ENCODE data around the gene RERE.

The RERE gene

GRCh38 chr1:8551613-8552489 lies 265.6 kb downstream of the RERE start:
- no peaks in the 10 kb centered on the region for H3K9me3 ChIP-seq (ENCODE audit: control insufficient read depth in 5 of 5, low read length in 5 of 5)
- H3K36me3 ChIP-seq (ENCODE audit: control insufficient read depth in 5 of 5, insufficient read depth in 5 of 5, low read length in 5 of 5), result peaks cover 3 to 9% (median 7%) of the 10 kb centered on the region in 5 donors
- H3K4me1 ChIP-seq (ENCODE audit: control insufficient read depth in 5 of 5, insufficient read depth in 5 of 5, low read length in 5 of 5), result peaks cover 0 to 12% (median 5%) of the 10 kb centered on the region in 5 donors
- H3K9ac ChIP-seq (ENCODE audit: low read length in 5 of 5), result no peak overlapping the region
- H3K27me3 ChIP-seq (ENCODE audit: control insufficient read depth in 5 of 5, insufficient read depth in 4 of 5, low read length in 5 of 5), result no peaks in the 10 kb centered on the region
- no peak overlapping the region for H3K4me3 ChIP-seq (ENCODE audit: low read depth in 1 of 5, low read length in 5 of 5)
- no peak overlapping the region for H3K27ac ChIP-seq (ENCODE audit: low read depth, low read length)

DNA sequence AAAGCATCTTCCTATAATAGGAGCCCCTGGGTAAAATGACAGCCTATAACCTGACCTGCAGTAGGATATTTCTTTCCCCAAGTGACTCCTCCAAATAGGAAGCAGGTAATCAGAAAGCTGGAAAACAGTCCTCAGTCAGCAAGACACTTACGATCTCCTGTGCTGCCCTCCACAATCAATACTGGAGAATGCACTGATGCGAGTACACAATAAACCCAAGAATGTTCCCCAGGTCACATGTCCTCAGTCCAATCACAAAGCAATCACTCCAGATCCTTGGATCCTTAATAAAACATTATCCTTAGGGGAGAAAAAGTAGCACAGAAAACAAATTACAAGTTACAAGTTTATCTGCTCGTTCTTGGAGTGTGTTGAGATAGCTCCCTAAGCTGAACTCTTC lies 266.4 kb downstream of the RERE start:
- no peak overlapping the region for H3K9ac ChIP-seq (ENCODE audit: low read length in 5 of 5)
- H3K36me3 ChIP-seq (ENCODE audit: control insufficient read depth in 5 of 5, insufficient read depth in 5 of 5, low read length in 5 of 5), result peaks cover under 1 to 7% (median 4%) of the 10 kb centered on the region in 5 donors
- no peaks in the 10 kb centered on the region for H3K9me3 ChIP-seq (ENCODE audit: control insufficient read depth in 5 of 5, low read length in 5 of 5)
- H3K4me1 ChIP-seq (ENCODE audit: control insufficient read depth in 5 of 5, insufficient read depth in 5 of 5, low read length in 5 of 5), result peaks cover 0 to 12% (median 5%) of the 10 kb centered on the region in 5 donors
- H3K4me3 ChIP-seq (ENCODE audit: low read depth in 1 of 5, low read length in 5 of 5), result no peak overlapping the region
- no peak overlapping the region for H3K27ac ChIP-seq (ENCODE audit: low read depth, low read length)
- no peaks in the 10 kb centered on the region for H3K27me3 ChIP-seq (ENCODE audit: control insufficient read depth in 5 of 5, insufficient read depth in 4 of 5, low read length in 5 of 5)

- Histone ChIP-seq H3K27me3 (ENCODE audit: control insufficient read depth in 5 of 5, insufficient read depth in 4 of 5, low read length in 5 of 5) (no peaks in the 10 kb centered on the region), H3K9ac (ENCODE audit: low read length in 5 of 5) (no peak overlapping the region), H3K27ac (ENCODE audit: low read depth, low read length) (no peak overlapping the region), H3K36me3 (ENCODE audit: control insufficient read depth in 5 of 5, insufficient read depth in 5 of 5, low read length in 5 of 5) (peaks cover 1 to 6% (median 4%) of the 10 kb centered on the region in 5 donors), H3K4me1 (ENCODE audit: control insufficient read depth in 5 of 5, insufficient read depth in 5 of 5, low read length in 5 of 5) (peaks cover 0 to 8% (median 0%) of the 10 kb centered on the region in 5 donors), H3K4me3 (ENCODE audit: low read depth in 1 of 5, low read length in 5 of 5) (no peak overlapping the region), H3K9me3 (ENCODE audit: control insufficient read depth in 5 of 5, low read length in 5 of 5) (no peaks in the 10 kb centered on the region)
These were observed 269.6 kb downstream of the RERE start for GRCh38 chr1:8547791-8548190.

DNA sequence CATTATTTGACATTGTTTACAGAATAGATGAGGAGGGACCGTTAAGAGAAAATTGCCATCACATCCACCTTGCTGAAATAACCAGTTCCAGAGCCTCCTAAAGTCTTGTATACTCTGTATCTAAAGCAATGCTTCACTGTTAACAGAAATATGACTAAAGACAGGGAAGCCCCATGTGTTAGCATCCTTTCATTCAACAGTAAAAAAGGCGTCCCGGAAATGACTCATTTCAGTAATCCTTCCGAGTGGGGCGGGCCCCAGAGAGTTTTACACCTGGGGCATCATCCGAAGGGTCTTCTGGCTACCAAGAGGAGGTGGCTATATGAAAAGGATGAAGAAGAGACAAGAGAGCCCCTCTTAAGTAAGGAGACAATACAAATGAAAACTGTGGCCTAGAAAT lies 272.4 kb downstream of the RERE start:
- no peak overlapping the region for H3K27ac ChIP-seq (ENCODE audit: low read depth, low read length)
- H3K4me1 ChIP-seq (ENCODE audit: control insufficient read depth in 5 of 5, insufficient read depth in 5 of 5, low read length in 5 of 5), result no peaks in the 10 kb centered on the region
- no peak overlapping the region for H3K9ac ChIP-seq (ENCODE audit: low read length in 5 of 5)
- H3K9me3 ChIP-seq (ENCODE audit: control insufficient read depth in 5 of 5, low read length in 5 of 5), result no peaks in the 10 kb centered on the region
- peaks cover 2 to 6% (median 5%) of the 10 kb centered on the region in 5 donors for H3K36me3 ChIP-seq (ENCODE audit: control insufficient read depth in 5 of 5, insufficient read depth in 5 of 5, low read length in 5 of 5)
- H3K4me3 ChIP-seq (ENCODE audit: low read depth in 1 of 5, low read length in 5 of 5), result no peak overlapping the region
- H3K27me3 ChIP-seq (ENCODE audit: control insufficient read depth in 5 of 5, insufficient read depth in 4 of 5, low read length in 5 of 5), result no peaks in the 10 kb centered on the region

- Histone ChIP-seq H3K4me3 (ENCODE audit: low read depth in 1 of 5, low read length in 5 of 5) (no peak overlapping the region), H3K27me3 (ENCODE audit: control insufficient read depth in 5 of 5, insufficient read depth in 4 of 5, low read length in 5 of 5) (no peaks in the 10 kb centered on the region), H3K9ac (ENCODE audit: low read length in 5 of 5) (no peak overlapping the region), H3K9me3 (ENCODE audit: control insufficient read depth in 5 of 5, low read length in 5 of 5) (no peaks in the 10 kb centered on the region), H3K27ac (ENCODE audit: low read depth, low read length) (no peak overlapping the region), H3K36me3 (ENCODE audit: control insufficient read depth in 5 of 5, insufficient read depth in 5 of 5, low read length in 5 of 5) (peaks cover 2 to 6% (median 5%) of the 10 kb centered on the region in 5 donors), H3K4me1 (ENCODE audit: control insufficient read depth in 5 of 5, insufficient read depth in 5 of 5, low read length in 5 of 5) (no peaks in the 10 kb centered on the region)
These were observed 272.8 kb downstream of the RERE start for GRCh38 chr1:8544644-8545043.

DNA sequence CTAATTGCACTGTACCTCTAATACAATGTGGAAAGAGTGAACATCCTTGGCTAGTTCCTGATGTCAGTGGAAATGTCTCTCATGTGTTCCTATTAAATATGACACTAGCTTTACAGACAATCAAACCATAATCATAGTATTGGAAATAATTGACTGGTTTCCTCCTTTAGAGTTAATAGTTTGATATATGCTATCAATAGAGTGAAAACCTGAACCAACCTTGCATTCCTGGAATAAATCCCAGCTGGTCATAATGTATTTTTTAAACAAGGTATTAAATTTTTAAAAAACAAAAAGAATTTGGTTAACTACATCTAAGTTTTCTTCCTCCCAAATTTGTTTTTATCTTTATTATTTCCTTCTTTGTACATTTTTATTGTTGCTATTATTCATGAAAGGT lies 273.5 kb downstream of the RERE start:
- Histone ChIP-seq H3K4me3 (ENCODE audit: low read depth in 1 of 5, low read length in 5 of 5) (no peak overlapping the region), H3K9me3 (ENCODE audit: control insufficient read depth in 5 of 5, low read length in 5 of 5) (no peaks in the 10 kb centered on the region), H3K27ac (ENCODE audit: low read depth, low read length) (no peak overlapping the region), H3K36me3 (ENCODE audit: control insufficient read depth in 5 of 5, insufficient read depth in 5 of 5, low read length in 5 of 5) (peaks cover 2 to 6% (median 5%) of the 10 kb centered on the region in 5 donors), H3K4me1 (ENCODE audit: control insufficient read depth in 5 of 5, insufficient read depth in 5 of 5, low read length in 5 of 5) (no peaks in the 10 kb centered on the region), H3K27me3 (ENCODE audit: control insufficient read depth in 5 of 5, insufficient read depth in 4 of 5, low read length in 5 of 5) (no peaks in the 10 kb centered on the region), H3K9ac (ENCODE audit: low read length in 5 of 5) (no peak overlapping the region)

DNA sequence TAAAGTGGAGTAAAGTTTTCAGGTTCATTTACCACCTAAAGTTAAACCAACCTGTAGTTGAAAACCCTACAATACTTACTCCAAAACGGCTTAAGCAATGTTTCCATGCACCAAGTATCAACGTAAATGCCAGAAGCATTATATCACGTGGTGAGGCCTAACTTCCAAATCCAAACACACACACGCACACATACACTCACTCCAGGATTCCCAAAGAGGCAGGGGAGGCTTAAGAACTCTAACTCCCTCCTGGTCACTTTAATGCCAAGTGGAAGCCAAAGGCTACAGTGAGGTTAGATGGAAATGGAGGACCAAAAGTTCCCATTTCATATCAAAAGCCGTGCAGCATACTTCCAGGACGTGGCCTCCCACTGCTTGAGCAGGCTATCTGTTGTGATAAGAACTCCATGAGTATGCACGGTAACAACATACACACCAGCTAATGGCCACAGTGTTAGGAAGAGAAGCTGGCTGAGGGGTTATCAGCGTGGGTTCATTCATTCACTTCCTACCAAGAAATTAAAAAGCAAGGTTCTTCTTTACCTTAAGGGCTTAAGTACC lies 275.4 kb downstream of the RERE start:
- Histone ChIP-seq H3K9me3 (ENCODE audit: control insufficient read depth in 5 of 5, low read length in 5 of 5) (no peaks in the 10 kb centered on the region), H3K9ac (ENCODE audit: low read length in 5 of 5) (no peak overlapping the region), H3K36me3 (ENCODE audit: control insufficient read depth in 5 of 5, insufficient read depth in 5 of 5, low read length in 5 of 5) (peaks cover 2 to 10% (median 6%) of the 10 kb centered on the region in 5 donors), H3K4me1 (ENCODE audit: control insufficient read depth in 5 of 5, insufficient read depth in 5 of 5, low read length in 5 of 5) (no peaks in the 10 kb centered on the region), H3K27me3 (ENCODE audit: control insufficient read depth in 5 of 5, insufficient read depth in 4 of 5, low read length in 5 of 5) (no peaks in the 10 kb centered on the region), H3K4me3 (ENCODE audit: low read depth in 1 of 5, low read length in 5 of 5) (no peak overlapping the region), H3K27ac (ENCODE audit: low read depth, low read length) (no peak overlapping the region)

- H3K9me3 ChIP-seq (ENCODE audit: control insufficient read depth in 5 of 5, low read length in 5 of 5), result no peaks in the 10 kb centered on the region
- peaks cover 2 to 10% (median 6%) of the 10 kb centered on the region in 5 donors for H3K36me3 ChIP-seq (ENCODE audit: control insufficient read depth in 5 of 5, insufficient read depth in 5 of 5, low read length in 5 of 5)
- H3K27ac ChIP-seq (ENCODE audit: low read depth, low read length), result peak overlapping the region; percentile 6
- H3K27me3 ChIP-seq (ENCODE audit: control insufficient read depth in 5 of 5, insufficient read depth in 4 of 5, low read length in 5 of 5), result no peaks in the 10 kb centered on the region
- no peak overlapping the region for H3K4me3 ChIP-seq (ENCODE audit: low read depth in 1 of 5, low read length in 5 of 5)
- H3K9ac ChIP-seq (ENCODE audit: low read length in 5 of 5), result no peak overlapping the region
- no peaks in the 10 kb centered on the region for H3K4me1 ChIP-seq (ENCODE audit: control insufficient read depth in 5 of 5, insufficient read depth in 5 of 5, low read length in 5 of 5)
These were observed 276.5 kb downstream of the RERE start for GRCh38 chr1:8540971-8541370.

DNA sequence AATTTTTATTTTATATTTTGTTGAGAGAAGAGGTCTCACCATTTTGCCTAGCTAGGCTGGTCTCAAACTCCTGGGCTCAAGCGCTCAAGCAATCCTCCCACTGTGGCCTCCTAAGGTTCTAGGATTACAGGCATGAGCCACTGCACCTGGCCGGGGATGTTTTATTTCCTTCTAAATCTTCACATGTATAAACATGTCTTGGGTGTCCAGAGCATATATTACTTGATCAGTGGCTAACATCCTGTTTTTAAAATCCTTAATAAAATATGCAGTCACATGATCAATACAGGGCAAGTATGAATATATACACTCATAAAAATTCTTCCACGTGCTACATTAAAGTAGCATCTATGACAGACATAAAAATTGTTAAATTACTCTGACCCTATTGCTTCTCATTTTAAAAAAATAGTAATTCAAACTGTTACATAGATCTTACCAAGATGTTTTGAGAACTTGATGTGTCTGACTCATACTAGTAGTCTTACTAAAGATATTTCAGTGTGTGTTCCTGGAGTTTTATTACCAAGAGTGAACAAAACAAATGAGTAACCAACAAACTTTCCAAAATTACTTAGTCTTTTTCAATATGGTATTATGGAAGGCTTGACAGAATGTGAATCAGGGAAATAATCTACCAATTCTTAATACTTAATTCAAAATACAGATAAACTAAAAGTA lies 277.0 kb downstream of the RERE start:
- Histone ChIP-seq H3K4me3 (ENCODE audit: low read depth in 1 of 5, low read length in 5 of 5) (no peak overlapping the region), H3K4me1 (ENCODE audit: control insufficient read depth in 5 of 5, insufficient read depth in 5 of 5, low read length in 5 of 5) (peaks cover 0 to 1% (median 0%) of the 10 kb centered on the region in 5 donors), H3K9ac (ENCODE audit: low read length in 5 of 5) (no peak overlapping the region), H3K27ac (ENCODE audit: low read depth, low read length) (no peak overlapping the region), H3K36me3 (ENCODE audit: control insufficient read depth in 5 of 5, insufficient read depth in 5 of 5, low read length in 5 of 5) (peaks cover 2 to 10% (median 6%) of the 10 kb centered on the region in 5 donors), H3K27me3 (ENCODE audit: control insufficient read depth in 5 of 5, insufficient read depth in 4 of 5, low read length in 5 of 5) (no peaks in the 10 kb centered on the region), H3K9me3 (ENCODE audit: control insufficient read depth in 5 of 5, low read length in 5 of 5) (no peaks in the 10 kb centered on the region)

DNA sequence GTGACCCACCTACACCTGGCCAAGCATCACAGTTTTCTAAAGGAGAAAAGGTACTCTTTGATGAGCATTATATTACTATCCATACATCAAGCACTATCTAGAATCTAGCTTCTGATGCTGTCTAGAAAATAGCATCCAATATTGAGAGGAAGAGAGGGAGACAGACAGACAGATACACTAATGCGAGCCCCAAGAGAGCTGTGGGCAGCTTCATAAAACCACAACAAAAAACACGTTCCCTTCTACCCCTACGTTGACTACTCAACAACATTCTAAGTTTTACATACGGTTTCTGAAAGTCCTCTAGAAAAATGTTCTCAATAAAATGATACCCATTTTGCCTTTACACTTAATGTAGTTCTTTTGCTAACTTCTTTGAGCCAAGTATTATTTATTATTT lies 277.8 kb downstream of the RERE start:
- no peaks in the 10 kb centered on the region for H3K27me3 ChIP-seq (ENCODE audit: control insufficient read depth in 5 of 5, insufficient read depth in 4 of 5, low read length in 5 of 5)
- H3K9me3 ChIP-seq (ENCODE audit: control insufficient read depth in 5 of 5, low read length in 5 of 5), result no peaks in the 10 kb centered on the region
- no peak overlapping the region for H3K4me3 ChIP-seq (ENCODE audit: low read depth in 1 of 5, low read length in 5 of 5)
- H3K4me1 ChIP-seq (ENCODE audit: control insufficient read depth in 5 of 5, insufficient read depth in 5 of 5, low read length in 5 of 5), result peaks cover 0 to 8% (median 0%) of the 10 kb centered on the region in 5 donors
- H3K27ac ChIP-seq (ENCODE audit: low read depth, low read length), result no peak overlapping the region
- no peak overlapping the region for H3K9ac ChIP-seq (ENCODE audit: low read length in 5 of 5)
- peaks cover 1 to 6% (median 4%) of the 10 kb centered on the region in 5 donors for H3K36me3 ChIP-seq (ENCODE audit: control insufficient read depth in 5 of 5, insufficient read depth in 5 of 5, low read length in 5 of 5)
